ENCODE measurements around the gene DDO.

DDO gene

DNA sequence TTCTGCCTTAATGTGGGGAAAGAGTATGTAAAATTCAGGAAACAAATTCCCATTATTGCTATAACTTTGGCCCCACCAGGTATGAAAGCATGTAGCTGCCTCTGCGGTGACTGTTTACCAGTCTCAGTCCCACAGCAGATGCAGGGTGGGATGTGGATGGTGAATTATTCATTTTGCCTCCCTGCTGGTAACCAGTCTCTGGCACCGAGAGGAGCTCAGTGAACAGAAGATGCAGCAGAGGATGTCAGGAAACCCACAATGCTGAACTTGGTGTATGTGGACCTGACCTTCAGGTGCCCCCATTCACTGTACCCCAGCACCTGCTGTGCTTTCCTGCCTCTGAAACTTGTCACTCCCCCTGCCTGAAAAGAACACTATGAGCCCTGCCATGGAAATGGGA is 48.4 kb downstream of the DDO start:
- H3K9me3 Mint-ChIP-seq (ENCODE audit: low read depth), result no peaks in the 10 kb centered on the region

DNA sequence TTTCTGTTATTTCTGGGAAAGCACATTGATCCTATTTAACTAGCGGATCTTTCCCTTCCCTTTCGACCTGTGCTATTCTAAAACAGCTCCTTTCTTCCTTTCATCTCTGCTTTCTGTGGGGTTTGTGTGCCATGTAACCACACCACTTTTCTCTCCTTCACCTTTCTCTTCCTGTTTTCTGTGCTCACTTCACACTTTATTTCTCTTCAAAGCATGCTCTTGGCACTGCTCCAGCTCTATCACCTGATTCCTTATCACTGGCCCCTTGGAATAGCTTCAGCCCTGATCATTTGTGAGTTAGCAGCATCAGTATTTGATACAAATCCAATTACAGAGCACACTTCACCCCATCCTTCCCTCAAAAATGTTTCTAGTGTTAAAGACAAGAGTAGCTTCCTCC is 49.1 kb downstream of the DDO start:
- Mint-ChIP-seq H3K27me3 (no peaks in the 10 kb centered on the region), H3K27ac (peak overlapping the region; percentile 42), H3K9me3 (ENCODE audit: low read depth) (no peaks in the 10 kb centered on the region), H3K36me3 (no peaks in the 10 kb centered on the region), H3K4me3 (peak overlapping the region; percentile 21), H3K4me1 (ENCODE audit: low read depth) (peaks cover 59% of the 10 kb centered on the region)

More for the DNA sequence above, 48.4 kb downstream of the DDO start:
- H3K4me3 Mint-ChIP-seq, result peak overlapping the region; percentile 3
- no peaks in the 10 kb centered on the region for H3K27me3 Mint-ChIP-seq
- H3K4me1 Mint-ChIP-seq (ENCODE audit: low read depth), result peaks cover 59% of the 10 kb centered on the region
- H3K27ac Mint-ChIP-seq, result peak overlapping the region; percentile 42
- H3K36me3 Mint-ChIP-seq, result no peaks in the 10 kb centered on the region

DNA sequence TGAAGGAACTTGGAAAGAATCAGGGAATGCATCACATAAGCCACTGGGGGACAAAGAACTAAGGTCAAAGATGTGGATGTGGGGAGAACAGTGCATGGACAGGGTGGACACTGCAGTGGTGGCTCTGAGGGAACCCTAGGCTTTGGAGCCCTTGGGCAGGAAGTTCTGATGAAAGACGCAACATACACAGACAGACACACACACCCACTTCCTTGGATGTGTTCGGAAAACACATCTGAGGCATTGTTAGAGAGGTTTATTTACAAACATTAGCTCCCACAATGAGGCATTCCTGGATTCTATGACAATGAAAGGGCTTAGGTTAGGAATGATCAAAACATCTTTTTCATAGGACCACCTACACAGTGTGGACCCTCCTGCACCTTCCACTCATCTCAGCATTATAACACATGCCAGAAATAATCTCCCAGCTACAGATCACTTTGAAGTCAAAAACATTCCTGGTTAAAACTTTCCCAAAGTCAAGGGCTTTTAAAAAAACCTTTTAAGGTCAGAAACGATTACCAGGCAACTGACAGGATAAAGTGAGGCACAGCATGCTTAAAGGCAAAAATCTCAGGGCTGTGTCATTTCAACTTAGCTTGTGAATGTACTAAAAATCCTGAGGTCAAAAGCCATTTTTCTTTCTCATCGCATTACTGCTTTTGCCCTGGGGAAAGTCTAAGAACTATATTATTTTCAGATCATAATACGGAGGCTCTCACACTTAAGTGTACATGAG is 50.8 kb downstream of the DDO start:
- no peak overlapping the region for H3K4me3 Mint-ChIP-seq

GRCh38 chr6:110363748-110364147 is 51.6 kb downstream of the DDO start:
- no peaks in the 10 kb centered on the region for H3K36me3 Mint-ChIP-seq
- H3K9me3 Mint-ChIP-seq (ENCODE audit: low read depth), result no peaks in the 10 kb centered on the region
- peaks cover under 1% of the 10 kb centered on the region for H3K27me3 Mint-ChIP-seq
- peaks cover 54% of the 10 kb centered on the region for H3K4me1 Mint-ChIP-seq (ENCODE audit: low read depth)
- no peak overlapping the region for H3K4me3 Mint-ChIP-seq
- no peak overlapping the region for H3K27ac Mint-ChIP-seq

More for the DNA sequence above, 50.8 kb downstream of the DDO start:
- peaks cover 58% of the 10 kb centered on the region for H3K4me1 Mint-ChIP-seq (ENCODE audit: low read depth)
- no peaks in the 10 kb centered on the region for H3K27me3 Mint-ChIP-seq
- no peaks in the 10 kb centered on the region for H3K9me3 Mint-ChIP-seq (ENCODE audit: low read depth)
- no peaks in the 10 kb centered on the region for H3K36me3 Mint-ChIP-seq
- H3K27ac Mint-ChIP-seq, result no peak overlapping the region

DNA sequence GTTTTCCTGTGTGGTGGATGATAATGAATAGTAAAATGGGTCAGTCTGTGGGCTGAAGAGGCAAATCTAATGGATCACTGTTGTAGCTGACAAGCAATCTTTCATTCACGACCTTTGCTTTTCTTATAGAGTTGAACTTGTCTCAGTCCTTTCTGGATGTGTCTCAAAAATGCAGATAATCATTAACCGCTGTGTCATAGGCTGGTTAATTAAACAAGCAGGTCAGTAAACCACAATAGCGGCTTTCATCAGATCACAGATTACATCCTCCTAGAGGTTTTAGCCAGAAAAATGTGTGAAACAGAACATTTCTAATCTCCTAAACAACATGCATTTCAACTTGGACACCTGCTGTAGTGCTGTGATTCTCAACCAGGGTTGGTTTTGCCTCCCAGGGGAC is 54.7 kb downstream of the DDO start:
- H3K27ac Mint-ChIP-seq, result no peak overlapping the region
- H3K4me1 Mint-ChIP-seq (ENCODE audit: low read depth), result peaks cover 39% of the 10 kb centered on the region
- no peaks in the 10 kb centered on the region for H3K9me3 Mint-ChIP-seq (ENCODE audit: low read depth)
- H3K4me3 Mint-ChIP-seq, result no peak overlapping the region
- no peaks in the 10 kb centered on the region for H3K36me3 Mint-ChIP-seq
- H3K27me3 Mint-ChIP-seq, result peaks cover 4% of the 10 kb centered on the region

- no peak overlapping the region for H3K27ac Mint-ChIP-seq
- no peaks in the 10 kb centered on the region for H3K9me3 Mint-ChIP-seq (ENCODE audit: low read depth)
- peak overlapping the region; percentile 78 for H3K4me3 Mint-ChIP-seq
- no peaks in the 10 kb centered on the region for H3K36me3 Mint-ChIP-seq
- peaks cover 5% of the 10 kb centered on the region for H3K27me3 Mint-ChIP-seq
- peaks cover 29% of the 10 kb centered on the region for H3K4me1 Mint-ChIP-seq (ENCODE audit: low read depth)
Observed at GRCh38 chr6:110359556-110359955, 55.8 kb downstream of the DDO start.

DNA sequence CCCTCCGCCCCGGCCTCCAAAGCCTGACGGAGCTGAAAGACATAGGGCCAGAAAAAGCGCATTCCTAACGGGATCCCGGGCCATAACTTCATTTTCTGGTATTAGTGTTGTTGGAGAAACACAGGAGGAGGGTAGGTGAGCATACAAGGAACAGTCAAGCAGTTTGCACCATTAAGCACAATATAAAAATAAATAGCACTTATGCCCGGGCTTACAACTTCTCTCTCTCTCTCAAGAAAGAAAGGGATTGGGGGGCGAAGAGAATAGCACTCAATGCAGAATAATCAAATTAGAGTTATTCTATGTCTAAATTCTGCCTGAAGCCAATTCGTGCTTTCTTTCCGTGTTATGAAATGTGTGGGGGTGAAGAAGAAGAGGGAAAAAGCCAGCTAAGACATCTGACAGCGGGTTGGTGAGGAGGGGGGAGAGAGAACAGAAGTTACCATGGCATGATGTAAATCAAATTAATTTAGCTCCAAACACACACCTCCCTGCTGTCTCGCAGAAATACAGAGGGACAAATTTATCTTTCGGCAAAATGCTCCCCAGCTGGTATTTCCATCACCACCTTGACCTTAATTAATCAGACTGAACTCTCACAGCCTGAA is 56.7 kb downstream of the DDO start:
- Mint-ChIP-seq H3K9me3 (ENCODE audit: low read depth) (no peaks in the 10 kb centered on the region), H3K27me3 (peaks cover 5% of the 10 kb centered on the region), H3K4me3 (peak overlapping the region; percentile 78), H3K36me3 (no peaks in the 10 kb centered on the region), H3K27ac (no peak overlapping the region), H3K4me1 (ENCODE audit: low read depth) (peaks cover 20% of the 10 kb centered on the region)

- Mint-ChIP-seq H3K27me3 (peaks cover 5% of the 10 kb centered on the region), H3K9me3 (ENCODE audit: low read depth) (no peaks in the 10 kb centered on the region), H3K36me3 (no peaks in the 10 kb centered on the region), H3K4me3 (peak within 1 kb of the TSS; percentile 92), H3K4me1 (ENCODE audit: low read depth) (peaks cover 20% of the 10 kb centered on the region), H3K27ac (peak within 1 kb of the TSS; percentile 83)
Observed at GRCh38 chr6:110357664-110358552, 57.5 kb downstream of the DDO start, which contains the start of gene METTL24. TSS of gene METTL24 (minus strand) at chr6:110358349. CDS start at chr6:110358272, 77 bp downstream.

DNA sequence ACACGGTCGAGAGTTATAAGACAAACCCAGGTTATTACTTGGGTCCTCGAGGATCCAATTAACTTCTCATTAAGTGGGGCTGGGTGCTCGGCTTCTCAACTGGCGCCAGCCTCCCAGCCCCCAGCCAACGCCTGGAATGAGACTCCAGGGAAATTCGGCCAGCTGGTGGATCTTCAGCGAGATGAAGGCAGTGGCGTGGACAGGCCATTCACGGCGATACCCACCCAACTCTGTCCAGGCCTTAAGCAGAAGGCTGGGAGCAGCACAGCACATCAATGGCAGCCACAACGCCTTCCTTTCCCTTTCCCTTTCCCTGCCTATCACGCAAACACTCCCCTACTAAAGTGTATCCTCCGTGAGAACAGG is 58.1 kb downstream of the DDO start:
- H3K4me3 Mint-ChIP-seq, result peak overlapping the region; percentile 92
- H3K27me3 Mint-ChIP-seq, result peaks cover 5% of the 10 kb centered on the region
- H3K4me1 Mint-ChIP-seq (ENCODE audit: low read depth), result peaks cover 20% of the 10 kb centered on the region
- H3K9me3 Mint-ChIP-seq (ENCODE audit: low read depth), result no peaks in the 10 kb centered on the region
- no peaks in the 10 kb centered on the region for H3K36me3 Mint-ChIP-seq
- H3K27ac Mint-ChIP-seq, result peak overlapping the region; percentile 83

- Mint-ChIP-seq H3K4me1 (ENCODE audit: low read depth) (peaks cover 20% of the 10 kb centered on the region), H3K27ac (no peak overlapping the region), H3K9me3 (ENCODE audit: low read depth) (no peaks in the 10 kb centered on the region), H3K27me3 (peaks cover 5% of the 10 kb centered on the region), H3K36me3 (no peaks in the 10 kb centered on the region), H3K4me3 (peak overlapping the region; percentile 92)
Observed at GRCh38 chr6:110356778-110357177, 58.6 kb downstream of the DDO start.

GRCh38 chr6:110355727-110356126 is 59.6 kb downstream of the DDO start:
- Mint-ChIP-seq H3K4me1 (ENCODE audit: low read depth) (peaks cover 20% of the 10 kb centered on the region), H3K27me3 (peaks cover 5% of the 10 kb centered on the region), H3K9me3 (ENCODE audit: low read depth) (no peaks in the 10 kb centered on the region), H3K4me3 (no peak overlapping the region), H3K27ac (no peak overlapping the region), H3K36me3 (no peaks in the 10 kb centered on the region)

DNA sequence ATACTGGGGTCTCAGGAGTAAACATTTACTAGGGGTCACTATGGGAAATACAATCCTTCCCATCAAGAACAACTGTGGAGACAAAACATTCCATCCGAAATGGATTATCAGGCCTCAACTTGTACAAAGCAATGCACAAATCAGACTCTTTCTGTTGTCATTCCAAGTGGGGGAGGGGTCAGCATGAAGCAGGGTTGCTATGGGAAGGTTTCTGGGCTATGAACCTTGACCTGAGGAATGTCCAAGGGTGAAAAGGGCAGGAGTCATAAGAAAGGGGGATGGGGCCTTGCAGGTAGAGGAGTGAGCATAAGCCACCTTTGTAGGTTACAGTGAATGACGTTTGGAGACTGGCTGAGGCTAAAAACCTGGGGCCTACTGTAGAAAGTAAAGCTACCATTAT is 60.4 kb downstream of the DDO start:
- Mint-ChIP-seq H3K9me3 (ENCODE audit: low read depth) (no peaks in the 10 kb centered on the region), H3K4me3 (no peak overlapping the region), H3K27ac (no peak overlapping the region), H3K4me1 (ENCODE audit: low read depth) (peaks cover 20% of the 10 kb centered on the region), H3K27me3 (peaks cover 5% of the 10 kb centered on the region), H3K36me3 (no peaks in the 10 kb centered on the region)

DNA sequence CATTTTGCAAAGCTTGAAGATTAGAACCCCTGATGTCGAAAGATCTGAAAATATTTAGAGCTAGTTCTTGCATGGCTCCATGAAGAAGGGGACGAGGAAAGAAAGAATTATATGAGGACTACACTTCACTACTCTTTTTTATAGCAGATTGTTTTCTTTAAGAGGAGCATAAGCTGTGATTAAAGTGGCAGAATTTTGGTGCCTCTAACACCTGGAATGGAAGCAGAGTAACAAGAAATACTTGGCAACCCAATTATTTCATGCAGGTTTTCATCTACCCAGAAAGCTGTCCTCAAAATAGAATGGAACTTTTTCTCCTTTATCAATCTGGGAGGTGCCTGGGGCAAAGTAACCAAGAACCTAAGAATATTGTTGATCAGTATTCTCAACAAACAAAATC is 61.2 kb downstream of the DDO start:
- Mint-ChIP-seq H3K36me3 (no peaks in the 10 kb centered on the region), H3K4me3 (no peak overlapping the region), H3K4me1 (ENCODE audit: low read depth) (peaks cover 17% of the 10 kb centered on the region), H3K27me3 (peaks cover 5% of the 10 kb centered on the region), H3K27ac (no peak overlapping the region), H3K9me3 (ENCODE audit: low read depth) (no peaks in the 10 kb centered on the region)

GRCh38 chr6:110353457-110354001 is 61.8 kb downstream of the DDO start:
- H3K4me1 Mint-ChIP-seq (ENCODE audit: low read depth), result peaks cover 17% of the 10 kb centered on the region
- H3K4me3 Mint-ChIP-seq, result no peak overlapping the region
- peaks cover 3% of the 10 kb centered on the region for H3K27me3 Mint-ChIP-seq
- H3K9me3 Mint-ChIP-seq (ENCODE audit: low read depth), result no peaks in the 10 kb centered on the region
- H3K27ac Mint-ChIP-seq, result no peak overlapping the region
- H3K36me3 Mint-ChIP-seq, result no peaks in the 10 kb centered on the region
